T-helper 1 cell treated with Interleukin-12 subunit alpha and Interleukin-12 subunit beta and Interleukin-4 antibody, amounts not matched to agents 30 μg/mL and 1 μg/mL, for 36 hours (primary cell): ENCODE data around the gene PALD1.

Experiments used
- H3K27ac Mint-ChIP-seq: one replicate; pipeline ENCODE4 v1.8.0; 2021; ENCODE audit warnings: mild to moderate bottlenecking, mixed read lengths
- H3K27me3 Mint-ChIP-seq: one replicate; pipeline ENCODE4 v1.8.0; 2021; ENCODE audit warnings: low read depth, mixed read lengths
- H3K36me3 Mint-ChIP-seq: one replicate; pipeline ENCODE4 v1.8.0; 2021; ENCODE audit warnings: low read depth, mixed read lengths
- H3K4me1 Mint-ChIP-seq: one replicate; pipeline ENCODE4 v1.8.0; 2021; ENCODE audit warnings: low read depth, mixed read lengths
- H3K4me3 Mint-ChIP-seq: one replicate; pipeline ENCODE4 v1.8.0; 2021; ENCODE audit warnings: mild to moderate bottlenecking, moderate library complexity, mixed read lengths
- H3K9me3 Mint-ChIP-seq: one replicate; pipeline ENCODE4 v1.8.0; 2021; ENCODE audit warnings: mixed read lengths

PALD1 gene

DNA sequence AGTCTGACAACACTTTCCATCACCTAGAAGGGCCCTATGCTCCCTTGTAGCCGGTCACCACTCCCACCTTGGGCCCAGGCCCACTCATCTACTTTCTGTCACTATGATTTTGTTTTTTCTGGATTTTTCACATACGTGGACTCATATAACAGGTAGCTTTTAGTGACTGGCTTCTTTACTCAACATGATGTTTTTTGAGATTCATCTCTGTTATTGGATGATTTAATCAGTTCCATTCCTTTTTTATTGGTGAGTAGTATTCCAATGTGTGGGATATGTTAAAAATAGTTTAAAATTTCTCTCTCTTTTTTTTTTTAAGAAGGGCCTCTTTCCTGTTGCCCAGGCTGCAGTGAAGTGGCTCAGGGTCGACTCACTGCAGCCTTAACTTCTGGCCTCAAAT lies 9.3 kb downstream of the PALD1 start:
- Mint-ChIP-seq H3K9me3 (no peaks in the 10 kb centered on the region), H3K27ac (no peak overlapping the region), H3K4me1 (no peaks in the 10 kb centered on the region), H3K4me3 (no peak overlapping the region), H3K27me3 (peaks cover 24% of the 10 kb centered on the region), H3K36me3 (no peaks in the 10 kb centered on the region)

DNA sequence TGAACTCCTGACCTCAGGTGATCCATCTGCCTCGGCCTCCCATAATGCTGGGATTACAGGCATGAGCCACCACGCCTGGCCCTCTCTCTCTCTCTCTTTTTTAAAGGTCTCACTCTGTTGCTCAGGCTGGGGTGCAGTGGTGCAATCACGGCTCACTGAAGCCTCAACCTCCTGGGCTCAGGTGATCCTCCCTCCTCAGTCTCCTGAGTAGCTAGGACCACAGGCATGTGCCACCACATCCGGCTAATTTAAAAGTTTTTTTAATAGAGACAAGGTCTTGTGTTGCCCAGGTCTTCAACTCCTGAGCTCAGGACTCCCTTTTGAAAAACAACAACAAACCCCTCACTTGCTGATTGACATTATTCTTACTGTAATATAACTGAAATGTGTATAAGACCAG lies 11.6 kb downstream of the PALD1 start:
- Mint-ChIP-seq H3K4me3 (no peak overlapping the region), H3K9me3 (no peaks in the 10 kb centered on the region), H3K27ac (no peak overlapping the region), H3K4me1 (peaks cover 13% of the 10 kb centered on the region), H3K36me3 (no peaks in the 10 kb centered on the region), H3K27me3 (peaks cover 35% of the 10 kb centered on the region)

DNA sequence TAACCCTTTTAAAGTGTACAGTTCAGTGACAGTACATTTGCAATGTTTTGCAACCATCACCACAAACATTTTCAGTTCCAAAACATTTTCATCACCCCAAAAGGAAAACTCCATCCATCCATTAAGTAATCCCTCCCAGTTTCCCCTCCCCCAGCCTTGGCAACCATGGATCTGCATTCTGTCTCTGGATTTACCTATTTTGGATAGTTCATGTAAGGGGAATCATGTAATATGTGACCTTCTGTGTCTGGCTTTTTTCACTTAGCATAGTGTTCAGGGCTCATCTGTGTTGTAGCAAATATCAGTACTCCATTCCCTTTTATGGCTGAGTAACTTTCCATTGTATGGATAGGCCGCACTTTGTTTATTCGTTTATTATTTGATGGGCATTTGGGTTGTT lies 13.0 kb downstream of the PALD1 start:
- peaks cover 42% of the 10 kb centered on the region for H3K27me3 Mint-ChIP-seq
- H3K4me1 Mint-ChIP-seq = peaks cover 16% of the 10 kb centered on the region
- H3K4me3 Mint-ChIP-seq = no peak overlapping the region
- H3K36me3 Mint-ChIP-seq = no peaks in the 10 kb centered on the region
- H3K9me3 Mint-ChIP-seq = no peaks in the 10 kb centered on the region
- no peak overlapping the region for H3K27ac Mint-ChIP-seq

DNA sequence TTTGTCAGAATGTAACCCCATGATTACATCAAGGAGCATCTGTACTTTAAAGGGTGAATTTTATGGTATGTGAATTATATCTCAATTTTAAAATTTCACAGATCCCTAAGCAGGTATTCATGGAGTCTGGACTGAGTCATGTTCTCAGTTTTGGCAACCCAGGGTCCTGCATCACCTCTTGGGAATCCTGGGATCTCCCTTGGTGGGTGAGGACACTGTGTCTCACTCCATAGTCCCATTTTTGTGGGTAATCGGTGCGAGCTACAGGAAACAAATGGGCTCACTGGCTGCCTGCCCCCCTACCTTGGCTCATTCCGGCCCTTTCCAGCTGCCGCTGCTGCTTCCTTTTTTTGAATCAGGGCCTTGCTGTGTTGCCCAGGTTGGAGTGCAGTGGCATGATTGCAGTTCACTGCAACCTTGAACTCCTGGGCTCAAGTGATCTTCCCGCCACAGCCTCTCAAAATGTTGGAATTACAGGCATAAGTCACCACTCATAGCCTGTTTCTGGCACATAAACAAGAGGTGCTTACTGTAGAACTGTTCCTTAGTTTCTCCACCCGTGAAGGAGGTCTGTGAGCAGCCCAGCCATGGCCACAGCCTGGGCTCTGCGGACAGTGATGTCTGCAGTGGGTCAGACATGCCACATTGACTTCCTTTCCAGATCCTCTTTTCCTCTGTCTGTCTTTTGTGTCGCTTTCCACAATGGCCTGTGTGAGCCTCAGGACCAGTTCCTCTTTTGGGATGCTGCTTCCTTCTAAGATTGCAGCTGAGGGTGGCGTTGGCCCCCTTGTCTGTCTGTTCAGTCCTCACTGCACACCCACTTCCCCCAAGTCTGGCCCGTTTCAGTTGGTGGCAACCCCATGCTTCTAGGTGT lies 14.5 kb downstream of the PALD1 start:
- no peaks in the 10 kb centered on the region for H3K9me3 Mint-ChIP-seq
- no peak overlapping the region for H3K4me3 Mint-ChIP-seq
- peaks cover 44% of the 10 kb centered on the region for H3K27me3 Mint-ChIP-seq
- peaks cover 16% of the 10 kb centered on the region for H3K4me1 Mint-ChIP-seq
- H3K36me3 Mint-ChIP-seq = no peaks in the 10 kb centered on the region
- no peak overlapping the region for H3K27ac Mint-ChIP-seq

DNA sequence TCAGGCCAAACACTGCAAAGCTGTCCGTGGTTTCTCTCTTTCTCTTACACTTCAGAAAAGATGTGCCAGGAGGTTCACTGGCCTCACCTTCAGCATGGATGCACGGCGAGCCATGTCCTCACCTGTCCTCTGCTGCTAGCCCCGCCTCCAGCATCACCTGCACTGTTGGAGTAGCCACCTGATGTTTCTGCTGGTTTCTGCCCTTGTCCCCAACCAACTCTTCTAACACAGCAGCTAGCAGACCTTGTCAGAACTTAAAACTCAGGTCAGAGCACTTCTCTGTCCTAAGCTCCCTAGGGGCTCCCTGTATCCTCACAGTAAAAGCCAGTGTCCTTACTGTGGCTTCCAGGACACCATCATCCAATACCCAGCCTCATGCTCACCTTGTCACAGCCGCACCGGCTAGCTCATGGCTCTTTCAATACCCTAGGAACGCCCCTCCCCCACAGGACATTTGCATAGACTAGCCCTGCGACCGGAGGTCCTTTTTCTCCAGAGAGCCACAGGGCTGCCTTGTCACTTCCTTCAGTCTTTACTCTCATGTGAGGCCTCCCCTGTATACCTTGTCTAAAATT lies 15.2 kb downstream of the PALD1 start:
- H3K9me3 Mint-ChIP-seq = no peaks in the 10 kb centered on the region
- H3K36me3 Mint-ChIP-seq = no peaks in the 10 kb centered on the region
- no peak overlapping the region for H3K4me3 Mint-ChIP-seq
- peaks cover 38% of the 10 kb centered on the region for H3K27me3 Mint-ChIP-seq
- peaks cover 16% of the 10 kb centered on the region for H3K4me1 Mint-ChIP-seq
- no peak overlapping the region for H3K27ac Mint-ChIP-seq

DNA sequence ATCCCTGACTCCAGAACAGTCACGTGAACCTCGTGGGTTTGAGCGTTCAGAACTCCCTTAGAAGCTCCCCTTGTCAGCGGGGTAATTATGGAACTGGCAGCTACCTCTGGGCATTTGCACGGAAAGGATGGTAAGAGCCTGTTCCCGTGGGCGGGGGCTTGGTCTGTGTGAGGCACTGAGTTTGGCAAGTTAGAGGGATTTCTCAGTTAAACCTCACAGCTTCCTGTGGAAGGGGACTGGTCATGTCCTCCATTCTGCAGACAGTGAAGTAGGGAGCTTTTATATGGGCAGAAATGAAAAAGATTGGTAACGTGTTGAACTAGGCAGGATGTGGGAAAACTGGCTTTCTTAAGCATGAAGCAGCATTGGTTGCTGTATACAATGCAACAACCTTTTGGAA lies 16.0 kb downstream of the PALD1 start:
- Mint-ChIP-seq H3K27me3 (peaks cover 37% of the 10 kb centered on the region), H3K9me3 (no peaks in the 10 kb centered on the region), H3K4me1 (peaks cover 16% of the 10 kb centered on the region), H3K4me3 (peak overlapping the region; percentile 16), H3K27ac (no peak overlapping the region), H3K36me3 (no peaks in the 10 kb centered on the region)

GRCh38 chr10:70494966-70495365 lies 16.4 kb downstream of the PALD1 start:
- H3K4me3 Mint-ChIP-seq = peak overlapping the region; percentile 16

GRCh38 chr10:70495691-70496261 lies 17.2 kb downstream of the PALD1 start:
- Mint-ChIP-seq H3K27me3 (peaks cover 37% of the 10 kb centered on the region), H3K4me3 (no peak overlapping the region), H3K36me3 (no peaks in the 10 kb centered on the region), H3K4me1 (peaks cover 16% of the 10 kb centered on the region), H3K9me3 (no peaks in the 10 kb centered on the region), H3K27ac (no peak overlapping the region)

More at GRCh38 chr10:70494966-70495365, 16.4 kb downstream of the PALD1 start:
- H3K4me1 Mint-ChIP-seq = peaks cover 16% of the 10 kb centered on the region
- no peaks in the 10 kb centered on the region for H3K36me3 Mint-ChIP-seq
- peaks cover 37% of the 10 kb centered on the region for H3K27me3 Mint-ChIP-seq
- H3K27ac Mint-ChIP-seq = no peak overlapping the region
- H3K9me3 Mint-ChIP-seq = no peaks in the 10 kb centered on the region

GRCh38 chr10:70496341-70497119 lies 18.0 kb downstream of the PALD1 start:
- peaks cover 16% of the 10 kb centered on the region for H3K4me1 Mint-ChIP-seq
- H3K27ac Mint-ChIP-seq = no peak overlapping the region

GRCh38 chr10:70497120-70497545 lies 18.6 kb downstream of the PALD1 start:
- no peaks in the 10 kb centered on the region for H3K9me3 Mint-ChIP-seq
- H3K4me3 Mint-ChIP-seq = no peak overlapping the region
- H3K27ac Mint-ChIP-seq = no peak overlapping the region
- H3K4me1 Mint-ChIP-seq = peaks cover 16% of the 10 kb centered on the region
- H3K27me3 Mint-ChIP-seq = peaks cover 31% of the 10 kb centered on the region
- H3K36me3 Mint-ChIP-seq = no peaks in the 10 kb centered on the region

More at GRCh38 chr10:70496341-70497119, 18.0 kb downstream of the PALD1 start:
- Mint-ChIP-seq H3K4me3 (no peak overlapping the region), H3K36me3 (no peaks in the 10 kb centered on the region), H3K27me3 (peaks cover 37% of the 10 kb centered on the region), H3K9me3 (no peaks in the 10 kb centered on the region)

- no peaks in the 10 kb centered on the region for H3K9me3 Mint-ChIP-seq
- peaks cover 22% of the 10 kb centered on the region for H3K27me3 Mint-ChIP-seq
- H3K4me3 Mint-ChIP-seq = no peak overlapping the region
- H3K27ac Mint-ChIP-seq = no peak overlapping the region
- no peaks in the 10 kb centered on the region for H3K36me3 Mint-ChIP-seq
- peaks cover 12% of the 10 kb centered on the region for H3K4me1 Mint-ChIP-seq
These were observed 20.6 kb downstream of the PALD1 start for GRCh38 chr10:70498970-70499835.

- Mint-ChIP-seq H3K4me1 (peaks cover 6% of the 10 kb centered on the region), H3K4me3 (no peak overlapping the region), H3K27me3 (peaks cover 17% of the 10 kb centered on the region), H3K9me3 (no peaks in the 10 kb centered on the region), H3K27ac (no peak overlapping the region), H3K36me3 (no peaks in the 10 kb centered on the region)
These were observed 21.2 kb downstream of the PALD1 start for GRCh38 chr10:70499836-70500167.

DNA sequence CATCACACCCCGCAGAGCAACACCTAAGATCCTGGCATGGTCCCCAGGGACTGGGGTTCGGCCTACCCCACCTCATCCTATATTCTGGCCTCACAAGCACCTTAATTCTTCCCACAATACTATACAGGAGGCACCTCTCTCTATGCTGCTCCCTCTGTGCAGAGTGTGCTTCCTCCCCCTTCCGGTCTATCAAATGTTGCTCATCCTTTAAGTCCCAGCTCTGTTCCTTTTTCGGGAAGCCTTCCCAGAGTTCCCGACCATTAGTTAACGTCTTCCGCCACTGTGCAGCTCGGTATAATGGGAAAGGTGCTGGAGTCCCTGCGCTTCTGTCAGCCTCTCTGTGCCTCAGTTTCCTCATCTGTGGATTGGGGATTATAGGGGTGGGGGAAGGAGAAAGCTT lies 21.8 kb downstream of the PALD1 start:
- Mint-ChIP-seq H3K4me3 (no peak overlapping the region), H3K27ac (no peak overlapping the region), H3K36me3 (no peaks in the 10 kb centered on the region)

DNA sequence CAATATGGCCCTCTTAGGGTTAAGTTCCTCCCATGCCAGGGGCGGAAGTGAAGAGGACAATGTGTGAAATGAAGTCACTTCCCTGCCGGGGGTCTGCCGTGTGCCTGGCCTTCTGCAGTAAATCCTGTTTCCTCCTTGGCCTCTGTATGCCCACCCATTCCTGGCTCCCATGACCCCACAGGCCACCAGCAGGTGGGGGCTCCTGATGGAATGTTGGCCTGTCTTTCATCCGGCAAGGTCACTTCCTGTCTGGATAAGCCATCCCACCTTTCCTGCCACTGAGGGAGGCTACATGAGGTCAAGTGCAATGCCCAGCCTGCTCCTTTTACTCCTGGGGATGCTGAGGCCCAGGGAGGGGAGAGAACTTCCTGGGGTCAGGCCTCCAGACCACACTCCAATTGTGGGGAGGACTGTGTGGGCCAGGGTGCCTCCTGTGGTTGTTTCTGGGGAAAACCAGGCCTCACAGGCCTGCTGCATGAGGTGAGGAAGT lies 22.3 kb downstream of the PALD1 start:
- peaks cover 8% of the 10 kb centered on the region for H3K27me3 Mint-ChIP-seq
- no peaks in the 10 kb centered on the region for H3K4me1 Mint-ChIP-seq
- H3K4me3 Mint-ChIP-seq = no peak overlapping the region
- no peak overlapping the region for H3K27ac Mint-ChIP-seq
- H3K9me3 Mint-ChIP-seq = no peaks in the 10 kb centered on the region
- H3K36me3 Mint-ChIP-seq = no peaks in the 10 kb centered on the region

More for the DNA sequence above, 21.8 kb downstream of the PALD1 start:
- Mint-ChIP-seq H3K27me3 (peaks cover 12% of the 10 kb centered on the region), H3K4me1 (peaks cover under 1% of the 10 kb centered on the region), H3K9me3 (no peaks in the 10 kb centered on the region)
